K562 (cell line): ENCODE data around the gene CLIP2. TPM values are rescaled to one million over a fixed set of nuclear protein-coding genes. Genes with fewer than 3 reads are reported as not detected.

ENCODE experiments used
- ARNT ChIP-seq, 2 experiments: fragments of 450-650 bp; IDR thresholded peaks; 2 replicates each; pipeline ENCODE4 v1.6.1; 2016; ENCODE audit warnings: mild to moderate bottlenecking in 1 of 2
- EHMT2 ChIP-seq: fragments of 450-650 bp; IDR thresholded peaks from 2 replicates; pipeline ENCODE4 v1.6.1; 2018; ENCODE audit warnings: antibody characterized with exemption
- FOXK2 ChIP-seq, 2 experiments: fragments of 450-650 bp; IDR thresholded peaks in 1 of 2; conservative IDR thresholded peaks in 1 of 2; 2 replicates each; pipeline ENCODE4 v1.6.1; 2016; ENCODE audit warnings: low read depth in 2 of 2, mild to moderate bottlenecking in 1 of 2
- KDM4B ChIP-seq, 2 experiments: fragments of 450-650 bp in 1 of 2; sonication (generic) in 1 of 2; IDR thresholded peaks; 2 replicates each; pipeline ENCODE4 v1.6.1; 2016 to 2017; ENCODE audit warnings: borderline replicate concordance in 2 of 2, antibody characterized with exemption in 1 of 2, low read depth in 1 of 2, mild to moderate bottlenecking in 1 of 2
- KLF6 ChIP-seq: fragments of 250-450 bp; sonication (Bioruptor Pico); IDR thresholded peaks from 2 replicates; pipeline ENCODE4 v1.4.0; 2020; ENCODE audit warnings: mild to moderate bottlenecking, moderate library complexity, borderline replicate concordance
- MAFK ChIP-seq: IDR thresholded peaks from 2 replicates; pipeline ENCODE4 v1.6.1; 2011; ENCODE audit warnings: low read length, improper control_type of control experiment
- MCM5 ChIP-seq: fragments of 450-650 bp; IDR thresholded peaks from 2 replicates; pipeline ENCODE4 v1.6.1; 2016; ENCODE audit warnings: low read depth
- NFIC ChIP-seq: fragments of 450-650 bp; IDR thresholded peaks from 2 replicates; pipeline ENCODE4 v1.6.1; 2017; ENCODE audit warnings: mild to moderate bottlenecking, inconsistent platforms
- NFXL1 ChIP-seq: fragments of 450-650 bp; formaldehyde crosslinking; IDR thresholded peaks from 2 replicates; pipeline ENCODE4 v1.4.0; 2021; ENCODE audit warnings: mild to moderate bottlenecking
- RBM39 ChIP-seq: fragments of 200-400 bp; formaldehyde crosslinking; optimal IDR thresholded peaks from 2 replicates; pipeline ENCODE3; 2018; ENCODE audit warnings: low read depth, low read length
- RCOR1 ChIP-seq, 2 experiments: IDR thresholded peaks; 2 replicates each; pipeline ENCODE4 v1.6.1; 2012; ENCODE audit warnings: low read depth in 2 of 2, low read length in 2 of 2, borderline replicate concordance in 1 of 2, improper control_type of control experiment in 1 of 2
- RFX7 ChIP-seq: fragments of 250-450 bp; sonication (Bioruptor Pico); IDR thresholded peaks from 2 replicates; pipeline ENCODE4 v1.5.1; 2021; ENCODE audit warnings: mild to moderate bottlenecking
- SAFB2 ChIP-seq: fragments of 200-400 bp; formaldehyde crosslinking; IDR thresholded peaks from 2 replicates; pipeline ENCODE4 v1.6.1; 2018; ENCODE audit warnings: borderline replicate concordance, low read length, low read depth, moderate library complexity; ENCODE audit not compliant: severe bottlenecking
- YY1 ChIP-seq, 3 experiments: IDR thresholded peaks; 2 replicates each; pipeline ENCODE4 v1.6.1; 2011; ENCODE audit warnings: low read length in 2 of 3, mild to moderate bottlenecking in 2 of 3, moderate library complexity in 2 of 3, borderline replicate concordance in 1 of 3, control low read depth in 1 of 3, low read depth in 1 of 3; ENCODE audit not compliant: insufficient read depth in 3 of 3, insufficient replicate concordance in 2 of 3, control insufficient read depth in 1 of 3, insufficient read length in 1 of 3; ENCODE audit errors: extremely low read depth in 1 of 3
- ZNF134 ChIP-seq: fragments of 250-450 bp; sonication (Bioruptor Pico); conservative IDR thresholded peaks from 2 replicates; pipeline ENCODE4 v1.4.0; 2020
- ZNF175 ChIP-seq: fragments of 200-800 bp; sonication (Bioruptor generic); IDR thresholded peaks from 2 replicates; pipeline ENCODE4 v1.6.1; 2016; ENCODE audit warnings: low read depth, mild to moderate bottlenecking, missing genetic modification characterization, missing compliant biosample characterization
- ZNF384 ChIP-seq: IDR thresholded peaks from 2 replicates; pipeline ENCODE4 v1.6.1; 2012; ENCODE audit warnings: low read depth, low read length, improper control_type of control experiment
- ZNF445 ChIP-seq: fragments of 250-450 bp; sonication (Bioruptor Pico); IDR thresholded peaks from 2 replicates; pipeline ENCODE4 v1.4.0; 2020; ENCODE audit warnings: low read depth, mild to moderate bottlenecking, moderate library complexity
- ZNF830 ChIP-seq: fragments of 250-450 bp; sonication (Bioruptor Pico); IDR thresholded peaks from 2 replicates; pipeline ENCODE4 v1.5.0; 2021; ENCODE audit warnings: mild to moderate bottlenecking
- polyA plus RNA-seq, 8 experiments: library from polyadenylated mRNA; depleted of rRNA in 4 of 8; stranded (reverse) in 5 of 8; unstranded in 3 of 8; fragments of >200 nt; fragmentation: Nextera tagmentation in 2 of 8; fragmentation: Illumina TruSeq in 1 of 8; extraction: Ambion mirVana in 2 of 8; extraction: Trizol in 1 of 8; gene quantifications; 2 replicates each; pipeline versions ENCODE4 v1.2.1 to v1.2.3, GENCODE V29; 2011 to 2014; ENCODE audit warnings: inconsistent platforms in 1 of 8, missing spikeins in 1 of 8
- total RNA-seq, 7 experiments: library from RNA; depleted of rRNA in 6 of 7; stranded (reverse); fragments of >200 nt in 6 of 7; fragmentation: Illumina TruSeq in 2 of 7; extraction: Trizol in 2 of 7; gene quantifications; 2 replicates each; pipeline versions ENCODE4 v1.2.1 to v1.2.3, GENCODE V29; 2011 to 2021; ENCODE audit warnings: low replicate concordance in 1 of 7
- TF ChIP-seq, protein P1 (sequence below): fragments of 450-650 bp; formaldehyde crosslinking; IDR thresholded peaks from 2 replicates; pipeline ENCODE4 v1.4.0; 2020; ENCODE audit warnings: mild to moderate bottlenecking
- TF ChIP-seq, protein P2 (sequence below): fragments of 450-650 bp; IDR thresholded peaks from 2 replicates; pipeline ENCODE4 v1.6.1; 2016; ENCODE audit warnings: missing biosample characterization, missing genetic modification characterization
- TF ChIP-seq, protein P3 (sequence below): fragments of 250-450 bp; sonication (Bioruptor Pico); IDR thresholded peaks from 2 replicates; pipeline ENCODE4 v1.9.0; 2021; ENCODE audit warnings: mild to moderate bottlenecking
- TF ChIP-seq, protein P4 (sequence below): fragments of 250-450 bp; sonication (Bioruptor Pico); IDR thresholded peaks from 2 replicates; pipeline ENCODE4 v1.8.0; 2022; ENCODE audit warnings: moderate library complexity, mild to moderate bottlenecking, inconsistent platforms
- TF ChIP-seq, protein P5 (sequence below): fragments of 250-450 bp; sonication (Bioruptor Pico); IDR thresholded peaks from 2 replicates; pipeline ENCODE4 v1.4.0; 2020; ENCODE audit warnings: borderline replicate concordance

Gene CLIP2
- total and polyA plus RNA-seq, 9 of the 15 experiments (the other 6 are each of a cell fraction or from before 2014, with no cell fraction given): 0.07 to 5.4 (median 2.1) TPM

DNA sequence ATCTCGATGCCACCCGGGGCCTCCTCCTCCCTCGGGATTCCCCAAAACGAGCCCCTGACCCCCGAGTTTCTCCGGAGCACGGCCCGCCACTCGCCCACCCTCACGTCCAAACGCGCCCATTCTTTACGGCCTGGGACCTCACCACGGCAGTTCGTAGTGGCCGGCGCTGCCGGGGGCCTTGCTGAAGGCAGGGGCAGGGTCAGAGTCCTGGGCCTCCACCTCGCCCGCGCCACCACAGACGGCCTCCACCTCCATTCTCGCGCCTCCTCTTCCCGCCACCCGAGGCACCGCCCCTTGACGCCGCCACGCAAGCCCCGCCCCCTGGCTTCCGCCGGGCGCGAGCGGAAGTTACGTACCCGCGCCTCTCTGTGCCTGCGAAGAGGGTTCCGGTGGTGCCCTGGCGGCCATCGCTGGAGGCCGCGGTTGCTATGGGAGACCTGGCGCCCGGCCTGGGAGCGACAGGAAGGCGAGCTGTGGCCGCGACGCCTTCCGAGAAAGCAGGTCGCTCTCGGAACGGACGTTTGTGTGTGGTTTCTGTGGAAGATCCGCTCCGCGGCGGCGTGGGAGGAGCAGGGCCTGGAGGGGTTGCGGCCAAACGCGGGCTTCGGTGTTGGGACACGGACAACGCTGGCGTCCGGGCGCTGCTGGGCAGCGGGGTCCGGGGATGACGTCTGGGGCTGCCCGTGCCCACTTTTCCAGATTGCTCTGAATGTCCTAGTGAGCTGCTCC, 34.9 kb upstream of the CLIP2 start, which contains the start of gene RFC2 (continued):
- no peak for TF ChIP-seq ARNT (IDR thresholded peaks at IDR 0.05)
- TF ChIP-seq EHMT2: no peak
- peak; percentile 84; the same call in 1 of the 2 replicates for TF ChIP-seq ZNF830
- TF ChIP-seq RBM39: no peak
- TF ChIP-seq, protein P1, sequence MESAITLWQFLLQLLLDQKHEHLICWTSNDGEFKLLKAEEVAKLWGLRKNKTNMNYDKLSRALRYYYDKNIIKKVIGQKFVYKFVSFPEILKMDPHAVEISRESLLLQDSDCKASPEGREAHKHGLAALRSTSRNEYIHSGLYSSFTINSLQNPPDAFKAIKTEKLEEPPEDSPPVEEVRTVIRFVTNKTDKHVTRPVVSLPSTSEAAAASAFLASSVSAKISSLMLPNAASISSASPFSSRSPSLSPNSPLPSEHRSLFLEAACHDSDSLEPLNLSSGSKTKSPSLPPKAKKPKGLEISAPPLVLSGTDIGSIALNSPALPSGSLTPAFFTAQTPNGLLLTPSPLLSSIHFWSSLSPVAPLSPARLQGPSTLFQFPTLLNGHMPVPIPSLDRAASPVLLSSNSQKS (CRISPR knock-in tag): no peak
- TF ChIP-seq, protein P2, sequence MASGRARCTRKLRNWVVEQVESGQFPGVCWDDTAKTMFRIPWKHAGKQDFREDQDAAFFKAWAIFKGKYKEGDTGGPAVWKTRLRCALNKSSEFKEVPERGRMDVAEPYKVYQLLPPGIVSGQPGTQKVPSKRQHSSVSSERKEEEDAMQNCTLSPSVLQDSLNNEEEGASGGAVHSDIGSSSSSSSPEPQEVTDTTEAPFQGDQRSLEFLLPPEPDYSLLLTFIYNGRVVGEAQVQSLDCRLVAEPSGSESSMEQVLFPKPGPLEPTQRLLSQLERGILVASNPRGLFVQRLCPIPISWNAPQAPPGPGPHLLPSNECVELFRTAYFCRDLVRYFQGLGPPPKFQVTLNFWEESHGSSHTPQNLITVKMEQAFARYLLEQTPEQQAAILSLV: no peak
- TF ChIP-seq MCM5: no peak
- TF ChIP-seq SAFB2: no peak
- TF ChIP-seq ZNF134 (CRISPR knock-in tag): no peak
- peak in 1 of 2 experiments; percentile 44; a peak in 1 of 4 replicates for TF ChIP-seq FOXK2 (conservative IDR thresholded peaks at IDR 0.05 in 1 of 2, IDR thresholded peaks at IDR 0.05 in 1 of 2; ENCODE audit: low read depth in 2 of 2)
- TF ChIP-seq MAFK: 0 out of 2 replicates have a peak, but pooled peaks have one; percentile 1
- peak; percentile 87 for TF ChIP-seq NFIC
- TF ChIP-seq RCOR1 (IDR thresholded peaks at IDR 0.05; ENCODE audit: borderline replicate concordance in 1 of 2, low read depth in 2 of 2, low read length in 2 of 2): peak in 1 of 2 experiments; percentile 63; a peak in 3 of 4 replicates
- TF ChIP-seq YY1 (IDR thresholded peaks at IDR 0.05; ENCODE audit: borderline replicate concordance in 1 of 3, control insufficient read depth in 1 of 3, extremely low read depth in 1 of 3, insufficient read depth in 3 of 3, insufficient read length in 1 of 3, insufficient replicate concordance in 2 of 3, low read depth in 1 of 3, low read length in 2 of 3): peak; percentile 85 to 99 (median 98)
- TF ChIP-seq KDM4B (IDR thresholded peaks at IDR 0.05; ENCODE audit: borderline replicate concordance in 2 of 2, low read depth in 1 of 2): peak in 1 of 2 experiments; percentile 86; a peak in 1 of 4 replicates
- no peak for TF ChIP-seq RFX7 (CRISPR knock-in tag)
- TF ChIP-seq ZNF445: no peak
- no peak for TF ChIP-seq ZNF384
- TF ChIP-seq ZNF175 (CRISPR knock-in tag): no peak
- TF ChIP-seq, protein P3, sequence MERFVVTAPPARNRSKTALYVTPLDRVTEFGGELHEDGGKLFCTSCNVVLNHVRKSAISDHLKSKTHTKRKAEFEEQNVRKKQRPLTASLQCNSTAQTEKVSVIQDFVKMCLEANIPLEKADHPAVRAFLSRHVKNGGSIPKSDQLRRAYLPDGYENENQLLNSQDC (CRISPR knock-in tag): no peak
- TF ChIP-seq NFXL1 (CRISPR knock-in tag): no peak
- no peak for TF ChIP-seq KLF6 (CRISPR knock-in tag)
- TF ChIP-seq, protein P4, sequence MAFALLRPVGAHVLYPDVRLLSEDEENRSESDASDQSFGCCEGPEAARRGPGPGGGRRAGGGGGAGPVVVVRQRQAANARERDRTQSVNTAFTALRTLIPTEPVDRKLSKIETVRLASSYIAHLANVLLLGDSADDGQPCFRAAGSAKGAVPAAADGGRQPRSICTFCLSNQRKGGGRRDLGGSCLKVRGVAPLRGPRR (CRISPR knock-in tag): no peak
- TF ChIP-seq, protein P5, sequence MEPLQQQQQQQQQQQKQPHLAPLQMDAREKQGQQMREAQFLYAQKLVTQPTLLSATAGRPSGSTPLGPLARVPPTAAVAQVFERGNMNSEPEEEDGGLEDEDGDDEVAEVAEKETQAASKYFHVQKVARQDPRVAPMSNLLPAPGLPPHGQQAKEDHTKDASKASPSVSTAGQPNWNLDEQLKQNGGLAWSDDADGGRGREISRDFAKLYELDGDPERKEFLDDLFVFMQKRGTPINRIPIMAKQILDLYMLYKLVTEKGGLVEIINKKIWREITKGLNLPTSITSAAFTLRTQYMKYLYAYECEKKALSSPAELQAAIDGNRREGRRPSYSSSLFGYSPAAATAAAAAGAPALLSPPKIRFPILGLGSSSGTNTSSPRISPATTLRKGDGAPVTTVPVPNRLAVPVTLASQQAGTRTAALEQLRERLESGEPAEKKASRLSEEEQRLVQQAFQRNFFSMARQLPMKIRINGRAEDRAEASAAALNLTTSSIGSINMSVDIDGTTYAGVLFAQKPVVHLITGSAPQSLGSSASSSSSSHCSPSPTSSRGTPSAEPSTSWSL: no peak
